Osteoblast (primary cell): ENCODE data around the gene AUH. TPM values are rescaled to one million over a fixed set of nuclear protein-coding genes. Genes with fewer than 3 reads are reported as not detected.

Source experiments
- DNase-seq: peaks from one replicate; pipeline ENCODE4 v3.0.0; 2011; ENCODE audit warnings: low spot score, mixed read lengths; ENCODE audit not compliant: insufficient read length; ENCODE audit errors: missing footprints
- H2AFZ ChIP-seq: 2 replicates; pipeline ENCODE4 v1.6.0; 2011; ENCODE audit warnings: mild to moderate bottlenecking, low read length
- H3K27ac ChIP-seq: 2 replicates; pipeline ENCODE4 v1.5.1; 2011; ENCODE audit warnings: mild to moderate bottlenecking, low read depth, low read length, moderate library complexity
- H3K27me3 ChIP-seq: 2 replicates; pipeline ENCODE4 v1.6.0; 2012; ENCODE audit warnings: mild to moderate bottlenecking, control low read depth, inconsistent platforms, low read length, moderate library complexity; ENCODE audit not compliant: insufficient read depth
- H3K36me3 ChIP-seq: 2 replicates; pipeline ENCODE4 v1.5.1; 2011; ENCODE audit warnings: mild to moderate bottlenecking, low read length, control low read depth, moderate library complexity; ENCODE audit not compliant: insufficient read depth
- H3K4me1 ChIP-seq: 2 replicates; pipeline ENCODE4 v1.5.1; 2011; ENCODE audit warnings: mild to moderate bottlenecking, low read length, control low read depth, moderate library complexity; ENCODE audit not compliant: insufficient read depth
- H3K4me2 ChIP-seq: 2 replicates; pipeline ENCODE4 v1.6.0; 2011; ENCODE audit warnings: mild to moderate bottlenecking, low read length; ENCODE audit not compliant: insufficient read depth
- H3K4me3 ChIP-seq: fragments of 200-600 bp; sonication (generic); 3 replicates; pipeline ENCODE4 v1.5.1; 2012; ENCODE audit warnings: mild to moderate bottlenecking, low read length, inconsistent platforms; ENCODE audit not compliant: insufficient read depth
- H3K79me2 ChIP-seq: 2 replicates; pipeline ENCODE4 v1.6.0; 2012; ENCODE audit warnings: mild to moderate bottlenecking, low read length, control low read depth, inconsistent platforms; ENCODE audit not compliant: insufficient read depth
- H3K9me3 ChIP-seq: 2 replicates; pipeline ENCODE4 v1.5.1; 2011; ENCODE audit warnings: low read depth, low read length, control low read depth
- H4K20me1 ChIP-seq: 2 replicates; pipeline ENCODE4 v1.6.0; 2012; ENCODE audit warnings: mild to moderate bottlenecking, low read length, control low read depth; ENCODE audit not compliant: insufficient read depth
- CTCF ChIP-seq: IDR thresholded peaks from 2 replicates; pipeline ENCODE4 v1.5.1; 2011; ENCODE audit warnings: mild to moderate bottlenecking, low read depth, low read length, moderate library complexity; ENCODE audit errors: extremely low read depth
- total RNA-seq: library from RNA; depleted of rRNA; stranded (reverse); fragments of >200 nt; gene quantifications from 2 replicates; pipeline ENCODE4 v1.2.3, GENCODE V29; 2012

The AUH gene
- total RNA-seq, 1 donor: 17.0 TPM

- H3K36me3 ChIP-seq: no peaks in the 10 kb centered on the region
- H3K4me3 ChIP-seq: no peak overlapping the region
- TF ChIP-seq CTCF: no peak
- H3K79me2 ChIP-seq: no peaks in the 10 kb centered on the region
- H2AFZ ChIP-seq: no peak overlapping the region
- no peaks in the 10 kb centered on the region for H3K9me3 ChIP-seq
- no peaks in the 10 kb centered on the region for H4K20me1 ChIP-seq
- no peak overlapping the region for H3K27ac ChIP-seq
- no peak for DNase-seq
- no peaks in the 10 kb centered on the region for H3K4me1 ChIP-seq
- no peaks in the 10 kb centered on the region for H3K27me3 ChIP-seq
- no peak overlapping the region for H3K4me2 ChIP-seq
These were observed 102.6 kb downstream of the AUH start for GRCh38 chr9:91259162-91259561.

- no peak for TF ChIP-seq CTCF
- no peaks in the 10 kb centered on the region for H3K27me3 ChIP-seq
- DNase-seq: no peak
- H3K36me3 ChIP-seq: no peaks in the 10 kb centered on the region
- no peak overlapping the region for H3K27ac ChIP-seq
- H3K4me3 ChIP-seq: no peak overlapping the region
- H3K4me1 ChIP-seq: no peaks in the 10 kb centered on the region
- no peak overlapping the region for H2AFZ ChIP-seq
- H3K4me2 ChIP-seq: no peak overlapping the region
- no peaks in the 10 kb centered on the region for H3K9me3 ChIP-seq
- H3K79me2 ChIP-seq: no peaks in the 10 kb centered on the region
- H4K20me1 ChIP-seq: no peaks in the 10 kb centered on the region
These were observed 103.3 kb downstream of the AUH start for GRCh38 chr9:91258451-91258850.

- H3K9me3 ChIP-seq: no peaks in the 10 kb centered on the region
These were observed 105.5 kb downstream of the AUH start for GRCh38 chr9:91256235-91256634.

GRCh38 chr9:91255327-91255726 is 106.4 kb downstream of the AUH start:
- Histone ChIP-seq H4K20me1 (no peaks in the 10 kb centered on the region), H3K79me2 (no peaks in the 10 kb centered on the region), H3K36me3 (no peaks in the 10 kb centered on the region), H3K4me3 (no peak overlapping the region), H2AFZ (no peak overlapping the region), H3K27ac (no peak overlapping the region), H3K4me1 (no peaks in the 10 kb centered on the region), H3K4me2 (no peak overlapping the region), H3K9me3 (no peaks in the 10 kb centered on the region), H3K27me3 (no peaks in the 10 kb centered on the region)
- peak; percentile 90 for DNase-seq
- no peak for TF ChIP-seq CTCF

More at GRCh38 chr9:91256235-91256634, 105.5 kb downstream of the AUH start:
- Histone ChIP-seq H3K27ac (no peak overlapping the region), H2AFZ (no peak overlapping the region), H3K4me1 (no peaks in the 10 kb centered on the region), H3K27me3 (no peaks in the 10 kb centered on the region), H3K4me3 (no peak overlapping the region), H3K36me3 (no peaks in the 10 kb centered on the region), H4K20me1 (no peaks in the 10 kb centered on the region), H3K79me2 (no peaks in the 10 kb centered on the region), H3K4me2 (no peak overlapping the region)
- TF ChIP-seq CTCF: no peak
- DNase-seq: peak; percentile 50
